Adrenal gland (tissue), 5 donors: Measurements from ENCODE around the gene ZNF579.

Experiments used
- CTCF ChIP-seq, 6 experiments: fragments of 450-650 bp in 4 of 6; fragments of 200-600 bp in 2 of 6; sonication (generic) in 1 of 6; IDR thresholded peaks; 1 replicate in 5 of 6; 2 replicates in 1 of 6; pipeline versions ENCODE4 v1.5.1 to v1.8.0; 2016 to 2021; ENCODE audit warnings: antibody characterized with exemption in 6 of 6, mild to moderate bottlenecking in 2 of 6, moderate library complexity in 1 of 6
- POLR2A ChIP-seq, 2 donors: fragments of 450-650 bp; IDR thresholded peaks; one replicate each; pipeline ENCODE4 v1.6.1; 2017; ENCODE audit warnings: antibody characterized with exemption in 2 of 2, mild to moderate bottlenecking in 2 of 2, moderate library complexity in 1 of 2
- donor health status: DM: no; HTN: no; CAD: no.

GRCh38 chr19:55623130-55623529, 42.5 kb upstream of the ZNF579 start:
- no peak for TF ChIP-seq CTCF (IDR thresholded peaks at IDR 0.05)
- TF ChIP-seq POLR2A (IDR thresholded peaks at IDR 0.05) = no peak
